HPDE6-E6E7 (cell line): Measurements from ENCODE around the gene CCDC196.
"Not testable (repeated sequence)": the region's sequence is repeated elsewhere in the genome, so short reads cannot be mapped to it uniquely, and the experiment has no call there.

Source experiments
- DNase-seq: peaks from one replicate; pipeline ENCODE4 v3.0.0; 2011; ENCODE audit warnings: missing footprints; ENCODE audit errors: extremely low spot score

Gene CCDC196

DNA sequence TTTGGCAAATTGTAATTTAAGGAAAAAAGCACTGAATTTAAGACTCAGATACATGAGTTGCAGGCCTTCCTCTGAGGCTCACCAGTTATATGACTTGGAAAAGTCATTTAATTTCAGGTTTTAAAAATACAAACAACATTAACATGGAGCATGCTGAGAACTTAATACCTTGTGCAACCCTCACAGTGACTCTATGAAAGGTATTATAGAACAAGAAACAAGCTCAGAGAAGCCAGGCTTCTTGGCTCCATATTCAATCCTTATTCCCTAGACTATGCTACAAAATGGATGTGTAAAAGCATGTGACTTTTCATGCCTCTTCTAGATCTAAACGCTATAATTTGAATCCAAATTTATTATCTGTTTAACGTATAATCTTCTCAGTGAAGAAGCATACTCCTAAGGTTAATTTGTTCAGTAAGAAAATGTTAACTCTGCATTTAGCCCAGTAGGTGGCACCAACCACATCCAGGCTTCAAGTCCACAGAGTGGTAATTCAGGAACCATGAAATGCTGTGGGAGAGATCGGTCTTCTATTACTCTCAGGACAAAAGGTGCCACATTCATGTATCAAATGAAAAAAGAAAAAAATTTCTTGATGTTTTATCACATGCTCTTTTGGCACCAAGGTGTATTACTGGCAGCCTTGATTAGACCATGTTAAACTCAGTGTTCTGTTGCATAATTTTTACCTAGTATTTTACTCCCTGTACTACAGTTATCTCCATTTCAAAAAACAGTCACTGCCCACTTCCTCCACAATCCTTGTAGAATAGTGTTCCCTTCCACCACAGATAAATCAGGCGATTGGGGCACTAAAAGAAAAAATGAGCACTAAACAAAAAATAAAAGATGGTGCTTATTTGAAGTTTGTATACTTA is 9.3 kb downstream of the CCDC196 start:
- no peak for DNase-seq

DNA sequence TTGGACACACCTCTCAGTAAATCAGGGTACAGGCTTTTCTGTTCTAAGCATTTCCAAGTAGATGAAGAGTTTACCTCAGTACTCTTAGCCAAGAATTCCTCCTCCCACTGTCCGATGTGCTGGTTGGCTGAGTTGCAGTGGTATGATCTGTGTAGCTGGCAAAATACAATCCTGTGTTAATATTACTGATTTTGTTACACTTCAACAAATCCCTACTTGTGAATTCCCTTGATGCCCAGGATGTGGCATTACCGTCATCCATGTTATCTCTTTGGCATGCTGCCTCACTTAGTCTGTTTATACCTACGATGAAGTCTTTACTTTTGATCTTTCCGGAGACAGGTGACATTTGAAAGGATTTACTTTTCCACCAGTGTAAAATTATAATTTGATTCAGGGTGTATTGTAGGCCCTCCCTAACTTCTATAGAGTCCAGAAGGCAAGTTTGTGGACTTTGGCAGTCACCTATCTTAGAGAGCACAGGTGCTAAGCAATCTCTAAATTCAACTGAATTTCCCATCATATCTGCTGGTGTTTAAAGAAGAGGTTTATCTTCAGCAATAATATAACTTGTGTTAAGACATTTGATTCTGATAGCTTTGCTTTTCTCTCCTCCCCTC is 10.1 kb downstream of the CCDC196 start:
- DNase-seq: no peak

DNA sequence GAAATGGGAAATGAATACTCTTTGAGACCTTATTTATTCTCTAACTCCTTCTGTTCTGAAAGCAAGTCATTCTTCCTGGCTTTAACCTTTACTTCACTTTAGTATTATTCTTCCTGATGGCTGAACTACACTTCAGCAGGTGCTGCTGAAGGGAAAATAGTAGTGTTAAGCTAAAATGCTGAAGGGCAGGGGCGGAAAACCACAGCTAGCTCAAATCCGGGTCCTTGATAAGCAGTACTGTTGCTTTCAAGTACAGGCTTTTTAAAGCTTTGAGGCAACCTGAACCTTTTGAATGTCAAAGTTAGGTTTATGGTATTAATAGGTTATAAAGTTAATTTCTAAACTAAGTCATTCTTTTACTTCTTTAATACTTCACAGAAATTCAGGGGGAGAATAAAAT is 10.7 kb downstream of the CCDC196 start:
- no peak for DNase-seq

DNA sequence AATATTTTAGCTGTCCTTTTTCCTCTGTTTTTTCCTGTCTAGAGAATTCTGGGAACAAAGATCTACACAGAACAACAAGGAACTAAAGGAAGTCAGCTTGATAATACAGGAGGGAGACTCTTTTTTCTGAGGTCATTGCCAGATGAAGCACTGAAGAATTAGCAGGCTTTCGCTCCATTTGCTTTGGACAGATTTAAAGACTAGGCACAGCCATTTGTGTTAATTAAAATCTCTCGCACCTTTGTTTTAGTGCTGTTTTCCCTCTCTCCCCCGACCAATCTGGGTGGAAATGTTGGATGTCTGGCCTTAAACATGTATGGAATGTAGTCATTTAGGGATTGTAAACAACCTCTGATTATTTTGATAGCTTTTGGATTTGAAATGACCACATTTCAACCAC is 12.1 kb downstream of the CCDC196 start:
- no peak for DNase-seq

DNA sequence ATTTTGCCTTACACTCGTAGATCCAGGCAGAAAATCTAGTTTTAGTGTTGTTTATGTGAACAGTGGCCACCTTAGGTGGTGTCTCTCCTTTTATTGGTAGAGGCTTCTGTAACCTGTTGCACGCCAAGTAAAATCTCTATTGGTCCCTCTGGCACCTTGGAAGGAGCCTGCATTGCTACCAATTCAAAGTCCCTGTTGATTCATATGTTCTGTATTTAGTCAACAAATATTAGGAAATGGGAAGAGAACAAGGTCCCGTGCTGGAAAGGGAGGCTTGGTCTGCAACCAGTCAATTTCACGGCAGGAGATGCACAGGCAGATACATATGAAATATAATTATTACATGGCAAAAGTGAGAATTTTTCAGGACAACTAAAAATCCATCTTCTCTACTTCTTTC is 15.4 kb downstream of the CCDC196 start:
- DNase-seq: no peak

DNA sequence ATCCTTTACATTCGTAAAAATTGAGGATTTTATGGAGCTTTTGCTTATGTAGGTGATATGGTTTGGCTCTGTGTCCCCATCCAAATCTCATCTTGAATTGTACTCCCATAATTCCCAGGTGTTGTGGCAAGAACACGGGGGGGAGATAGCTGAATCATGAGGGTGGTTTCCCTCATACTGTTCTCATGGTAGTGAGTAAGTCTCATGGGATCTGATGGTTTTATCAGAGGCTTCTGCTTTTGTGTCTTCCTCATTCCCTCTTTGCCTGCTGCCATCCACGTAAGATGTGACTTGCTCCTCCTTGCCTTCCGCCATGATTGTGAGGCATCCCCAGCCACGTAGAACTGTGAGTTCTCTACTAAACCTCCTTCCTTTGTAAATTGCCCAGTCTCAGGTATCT is 16.7 kb downstream of the CCDC196 start:
- not testable (repeated sequence) for DNase-seq

DNA sequence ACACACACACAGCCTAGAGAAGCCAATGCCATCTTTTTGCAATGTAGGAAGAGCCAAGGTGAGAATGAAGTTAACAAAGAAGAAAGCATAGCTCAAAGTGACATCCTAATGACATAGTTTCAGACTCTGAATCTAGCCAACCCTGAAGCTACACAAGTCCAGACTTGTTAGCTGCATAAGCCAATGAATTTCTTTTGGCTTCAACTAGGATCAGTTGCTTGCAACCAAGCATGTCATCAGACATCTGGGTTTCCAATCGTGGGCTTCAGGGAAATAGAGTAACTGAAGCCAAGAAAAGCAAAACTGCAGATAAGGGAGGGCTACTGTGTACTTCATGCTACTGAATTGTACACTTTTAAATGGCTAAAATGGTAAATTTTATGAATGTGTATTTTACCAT is 17.4 kb downstream of the CCDC196 start:
- no peak for DNase-seq

DNA sequence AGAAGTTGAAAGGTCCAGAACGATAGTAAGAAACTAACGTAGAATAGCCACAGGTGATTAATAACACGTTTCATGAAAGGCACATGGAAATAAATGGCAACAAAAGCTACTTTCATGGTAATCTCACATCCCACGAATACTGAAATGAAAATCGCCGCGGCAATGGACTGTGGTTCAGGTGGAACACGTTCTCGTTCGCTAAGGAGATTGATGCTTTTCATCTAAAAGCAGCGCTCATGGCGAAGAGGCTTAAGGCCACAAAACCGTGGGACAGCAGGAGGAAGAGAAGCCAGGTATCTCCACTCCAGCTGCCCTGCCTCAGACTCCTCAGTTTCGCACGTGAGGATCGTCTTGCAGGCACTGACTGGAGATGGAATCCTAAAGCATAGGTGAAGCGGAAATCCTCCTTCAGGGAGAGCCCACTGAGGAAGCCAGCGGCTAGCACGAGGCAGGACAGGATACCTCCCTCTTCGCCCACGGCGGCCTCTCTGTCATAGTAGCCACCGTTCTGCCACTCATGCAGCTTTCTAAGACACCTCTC is 21.1 kb downstream of the CCDC196 start:
- no peak for DNase-seq

DNA sequence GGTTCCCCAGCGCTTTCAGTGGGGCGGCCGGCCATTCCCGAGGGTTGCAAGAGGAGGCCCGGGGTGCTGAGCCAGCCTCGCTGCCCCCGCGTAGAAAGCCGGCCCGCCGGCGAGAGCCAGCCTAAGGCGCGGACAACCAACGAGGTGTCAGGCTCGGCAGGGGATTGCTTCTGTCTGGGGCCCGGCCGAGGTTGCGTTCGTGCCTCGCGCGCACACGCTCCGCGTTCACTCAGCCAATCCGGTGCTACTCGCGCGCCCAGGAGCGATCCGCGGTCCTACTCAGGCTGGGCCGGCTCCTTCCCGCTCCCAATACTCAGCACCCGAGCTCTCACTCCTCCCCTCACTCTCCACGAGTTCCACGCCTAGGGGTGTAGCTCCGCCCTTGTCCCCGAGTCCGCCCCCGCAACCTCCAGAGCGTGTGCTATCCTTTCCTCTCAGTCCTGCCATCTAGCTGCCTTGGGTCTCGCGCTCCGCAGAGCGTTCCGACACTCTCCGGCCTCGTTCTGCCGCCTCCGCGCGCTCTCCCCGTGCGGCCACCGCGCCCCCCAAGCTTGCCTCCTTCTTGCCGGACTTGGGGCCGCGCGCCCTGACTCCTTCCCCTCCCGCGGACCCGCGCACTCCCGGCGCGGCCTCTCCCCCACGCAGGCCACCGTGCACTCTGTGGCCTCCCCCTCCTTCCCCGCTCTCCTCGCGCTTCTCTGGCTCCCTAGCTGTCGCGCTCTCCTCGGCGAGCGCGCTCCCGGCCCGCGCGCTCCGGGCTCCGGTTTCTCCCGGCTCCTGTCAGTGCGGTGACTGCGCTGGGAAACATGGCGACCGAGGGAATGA is 21.8 kb downstream of the CCDC196 start, which contains the start of gene GPHN:
Gene GPHN (plus strand): TSS at position 426 of the 825 bp plus-strand sequence.
- peak; percentile 96 for DNase-seq

DNA sequence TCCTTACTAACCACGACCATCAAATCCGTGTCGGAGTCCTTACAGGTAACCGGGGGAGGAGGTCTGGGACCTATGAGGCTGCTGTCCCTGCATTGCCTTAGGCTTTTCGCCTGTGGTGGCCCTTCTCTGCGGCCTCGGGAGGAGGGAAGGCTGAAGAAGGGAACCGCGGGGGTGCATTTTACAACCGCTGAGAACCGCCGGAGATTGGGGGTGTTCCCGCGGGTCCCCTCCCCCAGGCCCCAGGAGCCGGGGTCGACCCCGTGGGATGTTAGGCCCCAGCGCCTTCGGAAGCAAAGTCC is 22.3 kb downstream of the CCDC196 start:
- DNase-seq: no peak

DNA sequence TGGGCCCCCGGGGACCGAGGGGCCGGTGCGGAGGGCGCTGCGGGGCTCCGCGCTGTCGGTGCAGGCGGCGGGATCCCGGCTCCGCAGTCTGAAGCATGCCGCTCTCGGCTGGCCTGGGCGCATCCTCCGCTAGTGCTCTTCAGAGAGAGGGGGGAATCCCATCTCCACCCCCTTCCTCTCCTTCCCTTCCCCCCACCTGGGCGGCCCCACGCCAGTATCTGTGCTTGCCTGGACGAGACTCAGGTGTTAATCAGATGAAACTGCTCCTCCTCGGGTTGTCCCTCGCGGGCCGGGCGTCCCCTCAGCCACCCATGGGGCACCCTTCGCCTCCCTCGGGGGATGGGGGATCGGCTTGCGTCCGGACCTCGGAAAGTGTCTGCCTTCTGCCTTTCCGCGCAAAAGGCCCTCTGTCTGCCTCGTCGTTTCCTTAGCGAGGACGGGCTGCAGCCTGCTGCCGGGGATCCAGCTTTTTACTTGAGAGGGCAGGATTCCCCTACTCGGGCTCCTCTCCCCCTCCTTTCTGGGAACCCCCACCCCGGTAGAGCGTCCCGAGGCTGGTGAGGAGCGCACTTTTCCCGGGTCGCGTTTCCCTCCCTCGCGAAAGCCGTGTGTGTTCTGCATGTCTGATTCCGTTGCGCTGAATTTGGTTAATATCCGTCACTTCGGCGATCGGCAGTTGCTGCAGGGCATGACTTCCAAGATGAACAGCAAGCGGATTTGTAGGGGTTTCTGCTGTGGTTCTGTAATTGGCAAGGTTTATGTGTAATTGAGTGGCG is 22.9 kb downstream of the CCDC196 start:
- no peak for DNase-seq

DNA sequence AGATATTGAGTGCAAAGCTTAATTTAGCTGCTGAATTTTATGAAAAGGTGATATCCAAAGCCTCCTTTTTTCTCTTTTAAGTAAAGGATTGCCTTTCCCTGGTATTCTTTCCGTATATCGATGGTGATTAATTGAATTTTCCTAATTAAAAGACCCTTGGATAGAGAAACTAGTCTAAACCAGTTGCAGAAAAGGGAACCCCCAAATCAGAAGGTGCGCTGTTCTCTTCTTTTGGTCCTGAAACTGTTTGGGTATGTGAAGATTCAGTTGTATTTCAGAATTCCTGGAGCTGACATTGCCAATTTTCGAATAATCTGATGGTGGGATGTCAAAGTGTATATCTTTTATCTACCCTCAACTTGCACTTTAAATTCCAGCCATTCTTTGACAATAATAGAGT is 23.7 kb downstream of the CCDC196 start:
- no peak for DNase-seq

DNA sequence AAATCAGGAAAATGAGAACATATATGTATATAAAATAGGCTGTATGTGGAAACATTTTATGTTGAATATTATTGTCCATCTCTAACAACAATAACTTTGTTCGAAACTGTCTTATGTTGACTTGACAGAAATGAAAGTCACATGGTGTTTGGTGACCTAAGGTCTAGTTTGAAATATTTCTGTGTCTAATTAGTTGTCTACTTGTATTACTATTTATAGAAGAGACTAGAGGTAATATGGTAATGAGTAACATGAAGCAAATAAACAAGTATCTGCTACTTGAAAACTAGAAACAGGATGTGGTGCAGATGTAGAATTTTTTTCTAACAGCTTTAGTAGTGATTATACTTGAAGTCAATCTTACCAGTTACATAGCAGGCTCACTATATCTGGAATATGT is 25.7 kb downstream of the CCDC196 start:
- DNase-seq: no peak

DNA sequence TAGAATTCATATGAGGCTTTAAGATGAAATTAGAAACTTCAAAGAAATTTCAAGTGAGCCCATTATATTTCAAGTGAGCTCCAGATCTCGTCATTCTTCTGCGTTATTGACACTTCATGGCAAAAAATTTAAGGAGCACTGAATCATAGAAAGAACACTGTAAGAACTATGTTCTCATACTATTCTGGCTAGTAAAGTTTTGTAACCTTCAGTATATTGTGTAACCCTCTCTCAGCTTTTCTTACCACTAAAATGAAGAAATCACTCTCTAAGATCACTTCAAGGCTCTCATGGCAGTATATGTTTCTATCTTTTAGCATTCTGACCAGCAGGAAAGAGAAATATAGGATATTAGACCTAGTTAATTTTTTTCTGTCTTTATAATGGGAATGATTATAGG is 28.0 kb downstream of the CCDC196 start:
- DNase-seq: no peak

DNA sequence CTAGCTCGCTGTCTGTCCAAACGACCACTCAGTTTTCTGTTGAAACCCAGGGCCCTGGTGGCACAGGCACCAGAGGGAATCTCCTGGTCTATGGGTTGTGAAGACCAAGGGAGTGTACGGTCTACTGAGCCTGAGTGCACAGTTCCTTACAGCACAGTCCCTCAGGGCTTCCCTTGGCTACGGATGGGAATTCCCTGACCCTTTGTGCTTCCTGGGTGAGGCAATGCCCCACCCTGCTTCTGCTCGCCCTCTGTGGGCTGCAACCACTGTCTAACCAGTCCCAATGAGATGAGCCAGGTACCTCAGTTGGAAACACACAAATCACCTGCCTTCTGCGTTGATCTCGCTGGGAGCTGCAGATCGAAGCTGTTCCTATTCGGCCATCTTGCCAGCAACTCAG is 44.4 kb downstream of the CCDC196 start:
- DNase-seq: no peak

DNA sequence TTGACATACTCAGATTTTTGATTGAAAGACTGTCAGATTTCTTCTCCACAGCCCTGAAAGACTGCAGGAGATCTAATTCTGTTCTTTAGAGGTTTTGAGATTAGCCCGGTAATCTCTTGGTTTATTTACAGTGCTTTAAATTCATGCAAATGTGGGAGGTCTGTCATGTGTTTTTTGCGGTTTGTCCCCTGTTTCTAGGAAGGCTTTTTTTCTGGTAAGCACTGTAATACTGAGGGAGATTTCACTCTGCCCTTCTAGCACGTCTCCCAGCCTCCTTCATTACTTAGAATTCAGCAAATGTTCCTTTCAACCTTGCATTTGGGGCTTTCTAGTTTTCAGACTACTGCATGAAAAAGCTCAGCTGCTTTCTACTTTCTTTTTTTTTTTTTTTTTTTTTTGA is 52.9 kb downstream of the CCDC196 start:
- DNase-seq: no peak

DNA sequence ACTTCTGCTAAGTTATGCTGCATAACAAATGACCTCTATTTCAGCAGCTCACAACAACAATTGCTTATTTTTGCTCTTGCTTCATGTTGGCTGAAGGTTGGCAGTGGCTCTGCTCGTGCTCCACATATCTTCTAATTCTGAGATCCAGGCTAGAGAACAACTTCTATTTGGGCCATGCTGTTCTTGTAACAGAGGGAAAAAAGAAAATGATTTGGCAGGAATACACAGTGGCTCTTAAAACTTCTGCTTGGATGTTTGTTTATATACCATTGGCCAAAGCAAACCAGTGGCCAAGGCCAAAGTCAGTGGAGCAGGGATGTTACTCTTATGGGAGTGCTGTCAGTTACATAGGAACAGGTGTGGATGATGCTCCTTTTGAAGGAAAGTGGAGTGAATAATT is 53.9 kb downstream of the CCDC196 start:
- no peak for DNase-seq

DNA sequence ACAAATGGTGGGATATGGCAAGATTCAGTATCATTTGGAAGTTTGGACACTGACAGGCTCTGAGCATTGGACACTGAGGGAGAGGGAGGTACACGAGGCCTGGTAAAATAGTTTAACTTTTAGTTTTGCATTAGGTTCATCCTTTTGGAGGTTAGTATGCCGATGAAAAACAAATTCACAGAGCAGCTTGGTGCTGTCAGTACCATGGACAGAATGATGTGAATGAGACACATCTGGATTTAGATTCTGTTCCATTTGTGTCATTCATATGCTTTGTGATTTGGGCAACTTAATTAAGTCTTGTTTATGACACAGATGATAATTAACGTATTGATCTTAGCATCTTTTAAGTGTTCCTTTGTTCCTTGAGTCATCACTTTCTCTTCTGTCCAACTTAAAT is 55.5 kb downstream of the CCDC196 start:
- no peak for DNase-seq

DNA sequence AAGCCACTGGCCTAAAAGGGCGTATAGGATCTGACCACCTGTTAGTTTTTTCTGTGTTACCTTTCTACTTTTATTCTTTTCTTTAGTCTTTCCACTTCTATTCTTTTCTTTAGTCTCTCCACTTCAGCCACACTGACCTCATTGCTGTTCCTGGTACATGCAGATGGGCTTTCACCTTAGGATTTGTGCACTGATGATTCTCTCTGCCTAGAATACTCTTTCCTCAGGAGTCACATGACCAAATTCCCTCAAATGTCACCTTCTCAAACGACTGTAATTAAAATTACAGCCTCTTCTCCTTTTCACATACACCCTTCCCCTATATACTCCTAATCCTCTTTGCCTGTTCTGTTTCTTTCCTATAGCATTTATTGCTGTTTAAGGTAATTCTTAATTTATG is 57.8 kb downstream of the CCDC196 start:
- no peak for DNase-seq

DNA sequence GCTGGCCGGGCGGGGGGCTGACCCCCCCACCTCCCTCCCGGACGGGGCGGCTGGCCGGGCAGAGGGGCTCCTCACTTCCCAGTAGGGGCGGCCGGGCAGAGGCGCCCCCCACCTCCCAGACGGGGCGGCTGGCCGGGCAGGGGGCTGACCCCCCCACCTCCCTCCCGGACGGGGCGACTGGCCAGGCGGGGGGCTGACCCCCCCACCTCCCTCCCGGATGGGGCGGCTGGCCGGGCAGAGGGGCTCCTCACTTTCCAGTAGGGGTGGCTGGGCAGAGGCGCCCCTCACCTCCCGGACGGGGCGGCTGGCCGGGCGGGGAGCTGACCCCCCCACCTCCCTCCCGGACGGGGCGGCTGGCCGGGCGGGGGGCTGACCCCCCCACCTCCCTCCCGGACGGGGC is 59.0 kb downstream of the CCDC196 start:
- not testable (repeated sequence) for DNase-seq

DNA sequence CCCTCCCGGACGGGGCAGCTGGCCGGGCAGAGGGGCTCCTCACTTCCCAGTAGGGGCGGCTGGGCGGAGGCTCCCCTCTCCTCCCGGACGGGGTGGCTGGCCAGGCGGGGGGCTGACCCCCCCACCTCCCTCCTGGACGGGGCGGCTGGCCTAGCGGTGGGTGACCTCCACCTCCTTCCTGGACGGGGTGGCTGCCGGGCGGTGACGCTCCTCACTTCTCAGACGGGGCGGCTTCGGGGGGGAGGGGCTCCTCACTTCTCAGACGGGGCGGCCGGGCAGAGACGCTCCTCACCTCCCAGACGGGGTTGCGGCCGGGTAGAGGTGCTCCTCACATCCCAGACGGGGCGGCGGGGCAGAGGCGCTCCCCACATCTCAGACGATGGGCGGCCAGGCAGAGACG is 59.6 kb downstream of the CCDC196 start:
- not testable (repeated sequence) for DNase-seq
